HG02588 (cell line): ENCODE measurements around the gene SEC63.
A peak's percentile ranks its signal among the peaks of the same experiment; 100 is the strongest.
"Not testable (repeated sequence)": the region's sequence is repeated elsewhere in the genome, so short reads cannot be mapped to it uniquely, and the experiment has no call there.

Experiments
- ATAC-seq: cut with Tn5 transposase; IDR thresholded peaks from one replicate; pipeline ENCODE4 v1.9.1; 2021; ENCODE audit warnings: mild to moderate bottlenecking, moderate library complexity; ENCODE audit not compliant: unreplicated experiment

Gene SEC63

GRCh38 chr6:107957909-107958688 lies at the start of gene SEC63:
Gene SEC63 (minus strand): TSS chr6:107958208. CDS start chr6:107958009, 199 bp downstream.
- peak; percentile 93 for ATAC-seq

GRCh38 chr6:108005961-108006360 lies 48.0 kb upstream of the SEC63 start:
- no peak for ATAC-seq

GRCh38 chr6:108004861-108005260 lies 46.9 kb upstream of the SEC63 start:
- ATAC-seq: no peak

GRCh38 chr6:108002365-108003221 lies 44.6 kb upstream of the SEC63 start:
- no peak for ATAC-seq

- no peak for ATAC-seq
These were observed 43.8 kb upstream of the SEC63 start for GRCh38 chr6:108001696-108002231.

- ATAC-seq: not testable (repeated sequence)
These were observed 42.3 kb upstream of the SEC63 start for GRCh38 chr6:108000259-108000658.

GRCh38 chr6:107999341-107999740 lies 41.3 kb upstream of the SEC63 start:
- no peak for ATAC-seq

GRCh38 chr6:107991772-107992550 lies 34.0 kb upstream of the SEC63 start:
- ATAC-seq: no peak

- ATAC-seq: no peak
These were observed 33.1 kb upstream of the SEC63 start for GRCh38 chr6:107991061-107991460.

GRCh38 chr6:107990587-107990986 lies 32.6 kb upstream of the SEC63 start:
- ATAC-seq: not testable (repeated sequence)

GRCh38 chr6:107989166-107990094 lies 31.4 kb upstream of the SEC63 start:
- ATAC-seq: no peak

- ATAC-seq: no peak
These were observed 30.6 kb upstream of the SEC63 start for GRCh38 chr6:107988570-107988969.

GRCh38 chr6:107987805-107988204 lies 29.8 kb upstream of the SEC63 start:
- ATAC-seq: no peak

GRCh38 chr6:107985701-107986100 lies 27.7 kb upstream of the SEC63 start:
- no peak for ATAC-seq

- no peak for ATAC-seq
These were observed 25.8 kb upstream of the SEC63 start for GRCh38 chr6:107983811-107984210.

GRCh38 chr6:107982486-107982885 lies 24.5 kb upstream of the SEC63 start:
- ATAC-seq: no peak

GRCh38 chr6:107981695-107982094 lies 23.7 kb upstream of the SEC63 start:
- no peak for ATAC-seq

GRCh38 chr6:107977283-107977682 lies 19.3 kb upstream of the SEC63 start:
- no peak for ATAC-seq

- ATAC-seq: no peak
These were observed 18.3 kb upstream of the SEC63 start for GRCh38 chr6:107976155-107976783.
